Measurements from ENCODE around the gene INSYN1.

INSYN1 gene

DNA sequence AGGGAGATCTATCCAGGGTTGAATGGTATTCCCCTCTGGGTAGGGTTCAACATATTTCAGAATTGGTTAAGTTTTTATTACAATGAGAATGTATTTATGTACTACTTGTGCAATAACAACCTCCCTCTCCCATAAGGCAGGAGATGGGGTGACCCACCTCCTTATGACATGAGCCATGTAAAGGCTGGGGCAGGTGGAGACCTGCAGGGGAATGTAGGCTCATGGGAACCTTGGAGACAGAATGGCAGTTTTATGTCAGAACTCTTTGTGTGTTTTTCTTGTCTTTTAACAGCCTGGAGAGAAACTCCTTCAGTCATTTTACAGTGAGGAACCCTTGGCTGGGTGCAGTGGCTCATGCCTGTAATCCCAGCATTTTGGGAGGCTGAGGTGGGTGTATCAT is 24.6 kb upstream of the INSYN1 start:
- no peak for DNase-seq (ENCODE audit: low spot score)

DNA sequence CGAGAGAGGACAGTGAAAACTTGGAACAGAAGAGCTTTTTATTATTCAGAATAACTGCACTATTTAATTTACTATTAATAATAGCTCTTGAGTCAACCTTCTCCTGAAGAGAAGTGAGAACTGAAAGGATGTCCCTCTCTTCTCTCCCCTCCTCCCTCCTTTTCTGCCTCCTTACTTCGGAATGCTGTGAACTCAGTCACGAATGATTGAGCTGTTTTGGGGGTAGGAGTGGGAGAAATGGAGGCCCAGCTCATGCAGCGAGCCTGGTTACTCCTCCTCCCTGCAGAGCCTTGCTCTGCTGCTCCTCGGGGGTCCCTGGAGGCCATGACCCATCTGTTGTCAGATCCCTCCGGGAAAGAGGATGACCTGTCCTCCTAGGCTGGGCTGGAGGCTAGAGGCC is 20.3 kb upstream of the INSYN1 start:
- no peak for DNase-seq (ENCODE audit: low spot score)

DNA sequence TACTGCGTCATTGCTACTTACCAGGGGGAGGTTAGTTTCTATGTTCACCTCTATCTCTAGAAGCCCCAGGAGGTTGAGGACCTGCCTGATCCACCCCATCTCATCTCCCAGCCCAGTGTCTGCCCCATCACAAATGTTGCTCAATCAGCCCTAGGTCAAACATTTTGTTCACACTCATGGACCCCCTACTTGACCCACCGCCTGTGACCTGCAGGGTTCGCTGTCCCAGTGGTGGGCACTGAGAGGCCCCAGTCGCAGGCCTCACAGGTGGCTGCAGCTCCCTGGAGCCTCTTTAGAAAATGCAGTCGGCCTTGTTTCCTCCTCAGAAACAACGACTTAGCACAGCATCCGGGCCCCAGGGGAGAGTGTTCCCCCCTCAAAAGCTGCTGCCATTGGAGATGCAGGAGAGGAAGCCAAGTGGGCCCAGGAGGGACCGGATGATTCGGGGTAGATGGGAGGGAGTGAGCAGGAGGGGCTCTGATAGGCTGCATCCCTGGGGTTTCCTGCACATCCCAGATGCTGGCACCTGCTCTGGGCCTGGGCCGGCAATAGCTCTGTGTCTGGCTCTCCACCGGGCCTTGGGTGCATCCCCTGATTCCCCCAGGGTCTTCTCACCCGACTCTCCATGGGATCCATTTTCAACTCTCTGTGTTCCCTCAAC is 18.4 kb upstream of the INSYN1 start:
- no peak for DNase-seq (ENCODE audit: low spot score)

DNA sequence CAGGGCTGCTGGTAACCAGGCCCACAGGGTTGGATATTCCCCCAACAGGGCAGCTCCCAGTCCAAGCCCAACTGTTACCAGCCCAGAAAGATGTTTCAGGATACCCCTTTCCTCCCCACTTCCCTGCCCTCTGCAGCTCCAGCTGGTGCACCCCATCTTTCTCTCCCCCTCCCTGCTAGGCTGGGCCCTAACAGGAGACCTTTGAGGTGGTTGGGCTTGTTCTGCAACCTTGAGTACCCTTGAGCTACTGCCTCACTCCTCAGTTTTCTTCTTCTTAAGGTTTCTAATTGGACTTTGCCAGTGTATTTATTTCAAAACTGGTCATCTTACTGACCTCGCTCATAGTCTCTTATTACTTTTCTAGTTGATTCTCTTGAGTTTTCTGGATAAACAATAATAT is 16.9 kb upstream of the INSYN1 start:
- DNase-seq (ENCODE audit: low spot score), result no peak

DNA sequence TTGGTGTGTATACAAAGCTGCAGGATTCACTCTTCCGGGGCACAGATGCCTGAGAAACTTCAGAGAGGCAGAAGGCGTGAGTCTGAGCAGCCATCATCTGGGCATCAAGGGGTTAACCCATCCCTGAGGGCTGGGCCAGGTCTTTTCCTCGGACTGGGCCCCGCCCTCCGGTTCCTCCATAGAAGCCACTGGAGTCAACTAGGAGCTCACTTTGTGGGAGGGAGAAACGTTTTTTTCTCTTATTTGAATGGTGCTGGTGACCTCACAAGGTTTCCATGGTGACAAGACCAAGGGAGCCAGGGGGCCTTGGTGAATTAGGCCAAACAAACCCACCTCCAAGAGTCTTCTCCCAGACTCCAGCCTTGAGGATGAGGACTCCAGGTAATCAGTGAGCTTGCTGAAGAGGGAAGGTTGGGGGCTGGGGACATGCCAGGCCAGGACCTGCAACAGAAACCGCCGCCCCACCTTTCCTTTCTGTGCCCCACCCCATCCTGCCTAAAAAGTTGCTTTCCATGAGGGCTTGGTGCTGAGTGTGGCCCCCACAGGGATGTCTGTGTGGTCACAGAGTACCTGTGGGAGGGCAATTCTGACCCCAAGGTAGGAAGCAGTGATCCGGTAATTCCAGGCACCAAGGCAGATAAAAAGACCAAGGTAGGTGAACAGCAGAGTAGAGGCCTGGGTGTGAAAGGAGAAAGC is 14.8 kb upstream of the INSYN1 start:
- no peak for DNase-seq (ENCODE audit: low spot score)

DNA sequence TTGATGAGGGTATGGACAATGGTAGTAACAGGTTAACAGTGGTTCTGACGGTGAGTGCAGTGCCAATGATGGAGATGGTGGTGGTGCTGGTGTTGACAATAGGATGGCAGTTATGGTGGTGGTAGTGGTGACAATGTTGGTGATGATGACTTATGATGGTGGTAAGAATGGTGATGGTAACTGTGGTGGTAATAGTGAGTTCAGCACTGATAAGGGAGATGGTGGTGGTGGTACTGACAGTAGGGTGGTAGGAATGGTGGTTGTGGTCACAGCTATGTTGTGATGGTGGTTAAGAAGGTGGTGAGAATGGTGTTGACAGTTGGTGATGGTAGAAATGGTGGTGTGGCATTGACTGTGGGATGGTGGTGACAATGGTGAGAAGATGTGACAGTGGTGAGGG is 13.4 kb upstream of the INSYN1 start:
- DNase-seq (ENCODE audit: low spot score), result no peak

DNA sequence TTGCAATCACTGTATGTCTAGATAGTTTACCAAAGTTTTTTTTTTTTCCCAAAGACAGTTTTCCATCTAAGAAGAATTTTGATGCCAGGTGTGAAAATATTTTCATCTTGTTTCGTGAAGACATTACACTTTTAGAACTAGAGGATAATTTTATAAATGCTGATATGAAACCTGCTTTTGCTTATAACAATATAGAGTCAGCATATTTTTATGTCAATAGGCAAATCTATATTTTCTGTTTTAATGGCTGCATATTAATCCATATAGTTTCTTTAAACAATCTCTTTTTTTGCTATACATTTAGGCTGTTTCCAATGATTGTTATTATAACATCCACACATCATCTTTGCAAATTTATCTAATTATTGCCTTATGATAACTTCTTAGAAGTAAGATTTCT is 12.6 kb upstream of the INSYN1 start:
- DNase-seq (ENCODE audit: low spot score), result no peak

DNA sequence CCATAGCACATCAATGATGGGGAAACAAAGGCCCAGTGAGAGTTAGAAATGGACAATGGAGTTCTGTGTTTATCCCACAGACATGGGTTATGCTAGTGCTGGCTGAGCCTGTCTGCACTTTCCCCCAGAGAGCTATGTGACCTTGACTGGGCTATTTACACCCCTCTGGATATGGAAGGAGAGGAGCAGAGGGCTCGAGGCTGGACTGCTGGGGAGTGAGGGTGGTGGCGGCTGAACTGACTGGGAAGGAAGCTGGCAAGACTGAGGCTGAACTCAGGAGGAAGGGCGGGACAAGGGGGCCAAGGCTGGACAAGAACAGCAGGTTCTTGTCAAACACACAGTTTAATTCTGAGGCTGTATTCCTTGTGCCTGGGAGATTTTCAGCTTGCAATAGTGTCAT is 10.8 kb upstream of the INSYN1 start:
- no peak for DNase-seq (ENCODE audit: low spot score)

DNA sequence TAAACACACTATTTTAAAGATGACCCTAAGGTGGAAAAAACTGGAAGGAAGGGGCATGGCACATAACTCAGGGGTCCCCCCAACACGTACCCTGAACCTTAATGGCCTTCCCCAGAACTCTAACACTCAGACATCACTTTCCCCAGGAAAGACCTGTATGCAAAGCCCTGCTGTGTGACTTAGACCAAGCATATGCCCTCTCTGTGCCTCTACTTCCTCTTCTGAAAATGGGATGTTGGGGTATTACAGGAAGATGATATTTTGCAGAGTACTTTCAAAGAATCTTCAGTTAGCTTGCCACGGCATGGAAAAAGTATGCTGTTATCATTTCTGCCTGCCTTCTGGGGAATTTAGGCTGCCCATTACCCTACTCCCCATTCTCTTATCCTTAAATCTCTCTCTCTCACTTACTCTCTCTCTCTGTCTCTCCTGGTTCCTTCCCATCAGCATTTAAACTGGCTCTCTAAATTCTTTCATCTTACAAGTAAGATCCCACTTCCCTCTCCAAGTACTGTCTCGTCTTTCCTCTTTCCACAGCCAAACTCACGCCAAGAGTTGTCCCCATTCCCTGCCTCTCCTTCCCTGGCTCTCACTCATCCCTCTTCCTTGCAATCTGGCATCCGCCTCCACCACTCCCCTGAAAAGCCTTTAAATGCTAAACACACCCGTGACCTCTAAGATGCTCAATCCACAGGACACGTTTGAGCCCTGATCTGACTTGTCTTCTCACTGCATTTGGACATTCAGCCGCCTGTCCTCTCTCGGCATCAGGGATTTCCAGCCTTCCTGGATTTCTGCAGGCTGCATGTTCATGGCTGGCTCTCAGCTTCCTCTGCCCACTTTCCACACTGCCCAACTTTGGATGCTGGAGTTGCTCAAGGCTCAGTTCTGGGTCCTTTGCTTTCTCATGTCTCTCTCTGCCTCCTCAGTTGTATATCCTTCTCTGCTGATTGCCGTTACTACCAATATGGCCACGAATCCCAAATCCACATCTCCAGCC is 7.5 kb upstream of the INSYN1 start:
- no peak for DNase-seq (ENCODE audit: low spot score)

DNA sequence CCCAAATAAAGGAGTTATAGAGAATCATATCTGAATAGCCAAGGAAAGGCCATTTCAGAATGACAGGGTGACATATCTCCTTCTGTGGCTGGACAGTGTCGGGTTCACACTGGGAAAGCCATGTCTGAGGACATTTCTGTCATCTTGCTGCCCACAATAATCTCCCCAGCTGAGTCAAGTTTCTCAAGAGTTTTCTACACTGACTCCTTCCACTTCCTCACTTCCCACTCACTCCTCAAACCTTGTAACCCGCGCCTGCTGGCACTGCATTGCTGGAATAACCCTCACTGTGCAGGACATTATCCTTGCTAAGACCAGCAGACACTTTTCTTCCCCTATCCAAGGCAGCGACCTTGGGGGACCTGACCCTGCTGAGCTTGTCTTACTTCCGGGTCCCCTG is 5.3 kb upstream of the INSYN1 start:
- no peak for DNase-seq (ENCODE audit: low spot score)

DNA sequence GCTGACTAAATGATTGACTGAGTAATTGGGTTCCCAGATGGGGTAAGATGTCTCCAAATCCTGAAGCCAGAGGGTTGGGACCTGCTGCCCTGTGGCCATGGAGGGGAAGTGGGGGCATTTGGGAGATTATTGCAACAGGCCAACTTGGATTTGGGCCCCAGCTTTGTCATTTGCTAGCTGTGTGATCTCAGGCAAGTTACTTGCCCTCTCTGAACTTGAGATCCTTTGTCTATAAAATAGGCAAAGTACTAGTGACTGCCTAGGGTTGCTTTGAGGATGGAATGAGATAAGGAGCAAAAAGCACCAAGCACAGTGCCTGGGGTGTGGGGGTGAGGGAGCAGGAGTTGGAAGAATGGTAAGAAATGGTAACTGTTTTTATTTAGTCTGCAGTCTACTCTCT is 4.4 kb upstream of the INSYN1 start:
- DNase-seq (ENCODE audit: low spot score), result no peak

DNA sequence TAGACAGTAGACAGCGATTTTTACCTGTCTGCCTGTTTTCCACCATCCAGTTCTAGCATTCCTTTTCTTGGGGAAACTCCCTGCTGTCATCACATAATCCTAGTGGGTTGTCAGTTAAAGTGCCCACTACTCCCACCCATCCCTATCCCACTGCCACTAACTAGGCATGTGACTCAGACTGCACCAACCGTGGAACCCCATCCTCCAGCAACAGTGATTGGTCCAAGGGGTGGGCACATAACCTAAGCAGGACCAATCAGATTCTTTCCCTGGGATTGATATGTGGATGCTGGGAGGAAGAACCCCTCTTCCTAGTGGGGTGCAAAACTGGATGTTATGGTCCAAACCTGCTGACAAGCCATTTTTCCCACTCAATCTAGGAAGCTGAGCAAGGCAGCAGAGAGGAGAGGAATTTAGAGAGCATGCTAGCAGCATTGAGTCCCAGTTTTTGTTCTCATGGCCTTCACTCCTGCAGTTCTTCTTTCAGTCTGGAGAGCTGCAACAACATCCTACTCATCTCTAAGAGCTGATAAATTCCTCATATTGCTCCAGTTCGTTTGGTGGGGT is 3.9 kb upstream of the INSYN1 start:
- no peak for DNase-seq (ENCODE audit: low spot score)

DNA sequence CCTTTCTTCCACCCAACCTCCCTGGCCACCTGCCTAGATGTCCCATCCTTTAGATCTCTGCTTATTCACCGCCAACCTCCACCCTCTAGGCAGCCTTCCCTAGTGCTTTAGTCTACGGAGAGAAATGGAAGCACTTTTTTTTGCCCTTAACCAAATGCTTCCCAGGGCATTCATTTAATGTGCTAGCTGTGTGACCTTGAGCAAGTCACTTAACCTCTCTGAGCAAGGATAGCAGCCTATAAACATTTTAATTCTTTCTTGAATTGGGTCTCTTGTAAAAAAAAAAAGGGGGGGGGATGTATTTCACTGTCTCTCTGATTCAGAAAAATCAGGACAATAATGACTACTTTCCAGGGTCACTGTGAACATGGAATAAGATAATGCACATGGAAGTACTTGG is 3.2 kb upstream of the INSYN1 start:
- DNase-seq (ENCODE audit: low spot score), result no peak

DNA sequence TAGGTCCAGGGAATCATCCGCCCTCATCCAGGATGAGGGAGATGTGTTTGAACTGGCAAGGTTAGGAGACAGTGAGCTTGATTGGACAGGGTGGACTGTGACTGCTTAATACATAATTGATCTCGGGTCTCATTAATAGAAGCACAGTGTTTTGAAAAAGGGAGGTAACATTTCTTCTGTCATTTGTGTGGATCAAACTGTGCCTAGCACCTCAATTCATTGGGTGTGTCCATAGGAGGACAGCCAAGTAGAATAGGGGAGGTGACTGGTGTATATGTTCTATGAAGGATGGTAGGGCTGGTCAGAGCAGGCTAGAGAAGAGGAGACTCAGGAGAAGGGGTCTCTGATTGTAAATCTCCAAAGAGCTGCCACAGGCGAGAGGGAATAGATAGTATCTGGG is 2.8 kb upstream of the INSYN1 start:
- DNase-seq (ENCODE audit: low spot score), result no peak

DNA sequence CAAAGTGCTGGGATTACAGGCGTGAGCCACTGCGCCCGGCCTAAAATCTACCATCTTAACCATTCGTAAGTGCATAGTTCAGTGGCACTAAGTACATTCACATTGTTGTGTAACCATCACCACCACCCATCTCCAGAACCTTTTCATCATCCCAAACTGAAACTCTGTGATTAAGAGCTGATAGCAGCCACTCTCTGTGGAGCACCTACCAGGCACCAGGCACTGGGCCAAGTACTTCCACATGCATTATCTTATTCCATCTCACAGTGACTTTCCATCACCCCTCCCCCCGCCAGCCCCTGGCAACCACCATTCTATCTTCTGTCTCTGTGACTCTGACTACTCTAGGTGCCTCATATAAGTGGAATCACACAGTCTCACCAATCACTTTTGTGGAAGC is 2.3 kb upstream of the INSYN1 start:
- DNase-seq (ENCODE audit: low spot score), result no peak

DNA sequence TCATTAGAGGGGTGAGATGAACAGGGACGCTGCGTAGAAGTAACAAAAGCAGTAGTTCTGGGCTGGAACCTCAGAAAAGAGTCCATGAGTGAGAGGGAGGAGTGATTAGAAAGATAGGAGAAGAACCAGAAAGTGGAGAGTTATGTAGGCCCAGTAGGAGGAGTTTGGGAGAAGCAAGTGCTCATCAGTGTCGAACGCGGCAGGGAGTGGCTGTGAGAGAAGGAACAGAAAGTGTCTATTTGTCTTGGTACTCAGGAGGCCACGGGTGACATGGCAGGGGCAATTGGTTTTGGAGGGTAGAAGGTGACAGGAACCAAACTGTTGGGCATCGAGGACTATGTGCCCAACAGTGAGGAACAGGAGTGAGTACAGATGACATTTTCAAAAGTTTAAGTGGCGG is 1.3 kb upstream of the INSYN1 start:
- no peak for DNase-seq (ENCODE audit: low spot score)

DNA sequence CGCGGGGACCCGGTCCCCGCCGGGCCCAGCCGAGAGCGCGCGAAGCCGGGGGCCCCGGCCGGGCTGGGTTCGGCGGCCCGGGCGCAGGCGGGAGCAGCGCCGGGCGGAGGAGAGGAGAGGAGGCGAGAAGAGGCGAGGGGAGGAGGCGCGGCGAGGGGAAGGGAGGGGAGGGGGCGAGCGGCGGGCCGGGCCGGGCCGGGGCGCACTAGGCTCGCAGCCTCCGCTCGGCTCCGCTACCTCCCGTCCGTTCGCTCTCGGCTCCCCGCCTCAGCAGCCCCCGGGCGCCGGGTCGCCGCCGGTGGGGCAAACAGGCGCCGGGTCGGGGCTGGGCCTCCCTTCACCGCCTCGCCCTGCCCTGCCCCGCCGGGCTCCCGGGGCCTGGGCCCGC is 351 bp downstream of the INSYN1 start:
- no peak for DNase-seq (ENCODE audit: low spot score)

DNA sequence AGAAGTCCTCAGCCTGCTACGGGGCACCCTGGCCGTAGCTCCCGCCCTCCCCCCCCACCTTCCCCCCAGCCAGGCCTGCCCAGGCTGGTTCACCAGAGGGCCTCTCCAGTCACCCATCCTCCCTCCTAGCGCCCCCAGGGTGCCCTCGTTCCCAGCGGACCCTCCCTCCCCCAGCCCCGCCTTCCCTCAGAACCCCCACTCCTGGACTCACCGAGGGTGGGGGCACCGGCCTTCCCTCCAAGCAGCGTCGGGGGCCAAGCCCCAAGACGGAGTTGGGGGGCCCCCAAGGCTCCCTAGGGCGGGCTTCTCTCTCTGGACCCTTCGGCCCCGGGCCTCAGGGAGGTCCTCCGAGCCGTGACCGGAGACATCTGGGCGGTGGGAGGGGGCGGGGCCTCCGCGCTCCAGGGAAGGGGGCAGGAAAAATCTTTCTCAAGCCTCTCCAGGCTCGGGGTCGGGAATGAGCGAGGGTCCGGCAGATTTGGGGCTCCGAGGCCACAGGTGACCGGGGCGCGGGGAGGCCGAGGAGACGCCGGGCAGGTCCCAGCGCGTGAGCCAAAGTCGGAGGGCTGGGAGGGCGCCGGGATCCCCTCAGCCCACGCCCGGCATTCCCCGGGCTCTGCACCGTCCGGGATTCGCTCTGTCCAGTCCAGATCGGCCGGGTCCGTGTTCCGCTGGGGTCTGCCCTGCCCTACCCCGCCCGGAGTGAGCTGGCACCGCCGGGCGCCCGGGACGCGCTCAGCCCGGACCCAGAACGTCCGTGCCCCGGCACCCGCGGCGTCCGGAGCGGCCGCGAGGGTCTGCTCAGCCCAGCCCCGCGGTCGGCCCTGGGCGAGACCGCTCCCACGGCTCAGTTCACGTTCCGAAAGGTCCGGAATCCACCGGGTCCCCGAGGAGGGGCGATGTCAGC is 999 bp downstream of the INSYN1 start:
- no peak for DNase-seq (ENCODE audit: low spot score)

DNA sequence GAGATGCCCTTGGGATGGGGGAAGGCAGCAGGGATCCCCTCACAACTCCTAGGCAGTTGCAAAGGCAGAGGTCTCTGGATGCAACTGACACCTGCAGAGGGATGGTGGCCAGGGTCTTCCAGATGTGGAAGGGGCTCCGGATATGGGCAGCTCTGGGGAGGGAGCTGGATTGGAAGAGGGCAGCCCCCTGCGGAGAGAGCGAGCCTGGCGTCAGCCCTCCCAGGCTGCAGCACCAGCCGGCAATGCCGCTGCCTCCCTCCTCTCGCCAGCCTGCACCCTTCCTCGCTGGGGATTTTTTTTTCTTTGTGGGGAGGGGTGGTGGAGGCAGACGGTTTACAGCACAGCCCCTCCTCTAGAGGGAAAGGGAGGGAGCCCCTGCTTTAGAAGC is 1.6 kb downstream of the INSYN1 start:
- DNase-seq (ENCODE audit: low spot score), result no peak

DNA sequence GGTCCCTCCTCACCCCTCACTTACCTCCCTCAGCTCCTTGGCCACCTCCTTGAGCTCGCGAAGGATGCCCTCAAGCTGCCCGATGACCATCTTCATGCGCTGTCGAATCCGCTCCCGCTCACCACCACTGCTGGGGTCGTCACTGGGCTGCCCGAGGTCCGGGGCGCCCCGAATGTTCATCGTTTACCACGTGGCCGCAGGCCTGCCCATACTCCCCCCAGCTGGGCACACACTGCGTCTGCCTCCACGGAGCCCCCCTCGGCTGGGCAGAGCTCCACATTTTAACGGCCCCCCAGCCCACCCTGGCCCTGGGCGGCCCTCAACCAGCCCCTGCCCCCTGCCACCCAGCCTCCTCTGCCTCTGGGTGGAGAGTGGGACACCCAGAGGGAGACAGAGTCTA is 2.2 kb downstream of the INSYN1 start:
- DNase-seq (ENCODE audit: low spot score), result no peak

DNA sequence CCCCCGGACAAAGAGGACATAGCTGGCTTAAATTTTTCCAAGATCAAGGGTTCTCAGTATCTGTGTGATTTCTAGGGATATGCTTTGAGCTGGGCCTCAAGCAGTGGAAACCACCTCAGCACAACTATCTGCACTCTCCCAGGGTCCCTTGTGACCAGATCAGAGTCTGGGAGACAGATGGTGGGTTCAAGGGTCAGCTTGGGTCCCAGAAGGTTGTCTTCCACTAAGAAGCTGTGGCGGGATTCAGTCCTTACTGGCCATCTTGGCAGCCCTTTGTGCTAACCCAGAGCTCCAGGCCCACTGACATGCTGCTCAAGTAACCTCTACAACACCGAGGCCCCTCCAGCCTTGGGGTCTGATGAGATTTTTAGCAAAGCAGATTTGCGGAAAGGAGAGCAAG is 2.7 kb downstream of the INSYN1 start:
- DNase-seq (ENCODE audit: low spot score), result no peak

DNA sequence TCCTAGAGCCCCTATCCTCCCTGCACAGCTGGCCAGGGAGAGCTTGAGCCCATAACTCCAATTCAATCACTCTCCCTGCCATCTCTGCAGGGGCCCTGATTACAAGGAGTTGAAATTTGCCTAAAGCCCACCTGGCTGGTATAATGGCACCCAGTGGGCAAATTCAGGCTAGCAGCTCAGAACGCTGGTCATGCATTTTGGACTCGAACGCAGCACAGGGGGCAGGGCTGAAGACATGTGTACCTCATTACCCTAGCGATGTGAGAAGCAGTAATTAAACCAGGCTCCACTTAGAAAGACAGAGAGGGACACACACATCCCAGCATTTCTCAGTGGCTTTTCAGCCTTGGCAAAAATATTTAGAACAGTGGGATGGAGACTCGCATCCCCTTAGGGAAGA is 3.2 kb downstream of the INSYN1 start:
- DNase-seq (ENCODE audit: low spot score), result no peak
